GM12872 (cell line): ENCODE results near the gene DLL1.

ENCODE experiments used
- CTCF ChIP-seq: IDR thresholded peaks from 3 replicates; pipeline ENCODE4 v1.5.1; 2011; ENCODE audit warnings: low read depth, mild to moderate bottlenecking, low read length, moderate library complexity; ENCODE audit not compliant: insufficient read depth

The DLL1 gene

GRCh38 chr6:170294298-170294730 is 3.4 kb upstream of the DLL1 start:
- TF ChIP-seq CTCF: no peak

GRCh38 chr6:170293341-170294231 is 2.7 kb upstream of the DLL1 start:
- no peak for TF ChIP-seq CTCF

- no peak for TF ChIP-seq CTCF
Observed at GRCh38 chr6:170292407-170293158, 1.7 kb upstream of the DLL1 start.

GRCh38 chr6:170292111-170292406 is 1.2 kb upstream of the DLL1 start:
- no peak for TF ChIP-seq CTCF

GRCh38 chr6:170291271-170292110 is 613 bp upstream of the DLL1 start:
- no peak for TF ChIP-seq CTCF

GRCh38 chr6:170289951-170290295 is 955 bp downstream of the DLL1 start:
- TF ChIP-seq CTCF: no peak
